H4 (cell line): ENCODE results near the gene FTH1. TPM values are rescaled to one million over a fixed set of nuclear protein-coding genes. Genes with fewer than 3 reads are reported as not detected.
"Not testable (repeated sequence)": the region's sequence is repeated elsewhere in the genome, so short reads cannot be mapped to it uniquely, and the experiment has no call there.

Source experiments
- DNase-seq: peaks from one replicate; pipeline ENCODE4 v3.0.0-alpha.2; 2015; ENCODE audit warnings: low spot score
- total RNA-seq: library from RNA; depleted of rRNA; stranded (reverse); fragments of >200 nt; shearing (Covaris generic); gene quantifications from 2 replicates; pipeline ENCODE4 v1.2.3, GENCODE V29; 2014

The FTH1 gene
- total RNA-seq, 1 experiment from 2014 or later = 1,264 TPM

DNA sequence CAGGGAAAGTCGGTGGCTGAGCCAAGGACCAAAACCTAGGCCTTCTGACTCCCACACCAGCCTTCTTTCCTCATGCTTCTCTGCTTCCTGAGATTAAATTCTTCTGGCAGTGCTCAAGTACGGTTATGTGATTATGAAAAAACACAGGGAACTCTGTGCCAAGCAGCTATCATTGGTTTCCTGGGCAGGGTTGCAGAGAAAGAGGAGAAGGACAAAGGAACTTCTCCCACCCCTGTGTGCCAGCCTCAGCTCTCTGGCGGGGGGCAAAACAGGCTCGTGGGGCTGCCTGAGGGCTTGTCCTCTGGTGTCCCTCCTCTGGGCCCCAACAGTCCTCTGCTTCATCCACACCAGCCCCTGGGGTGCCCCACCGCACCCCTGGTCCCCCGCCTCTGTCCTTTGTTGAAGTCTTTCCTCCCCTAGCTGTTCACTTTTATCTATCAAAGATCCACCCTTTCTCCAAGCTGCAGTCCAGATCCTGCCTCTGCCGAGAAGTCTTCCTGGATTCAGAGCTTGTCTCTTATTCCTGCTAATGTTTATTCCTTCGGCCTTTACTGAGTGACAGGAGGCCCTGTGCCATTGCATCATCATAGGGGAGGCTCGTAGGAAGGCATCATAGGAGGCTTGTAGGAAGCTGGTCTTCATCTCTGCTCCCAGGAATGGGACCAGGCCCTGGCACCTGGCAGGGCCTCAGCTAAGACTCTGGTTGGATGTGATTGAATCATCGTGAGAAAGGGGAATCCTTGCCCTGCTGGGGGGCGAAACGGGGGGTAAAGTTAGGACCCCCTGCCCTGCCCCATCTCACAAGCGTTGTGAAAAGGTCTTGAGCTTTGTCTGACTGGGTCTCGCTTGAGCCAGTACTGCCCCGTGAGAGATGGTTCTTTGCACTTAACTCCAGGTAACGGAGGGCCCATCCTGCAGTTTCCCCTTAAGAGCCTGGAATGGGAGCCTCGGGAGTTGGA is 11.5 kb upstream of the FTH1 start:
- DNase-seq = no peak

DNA sequence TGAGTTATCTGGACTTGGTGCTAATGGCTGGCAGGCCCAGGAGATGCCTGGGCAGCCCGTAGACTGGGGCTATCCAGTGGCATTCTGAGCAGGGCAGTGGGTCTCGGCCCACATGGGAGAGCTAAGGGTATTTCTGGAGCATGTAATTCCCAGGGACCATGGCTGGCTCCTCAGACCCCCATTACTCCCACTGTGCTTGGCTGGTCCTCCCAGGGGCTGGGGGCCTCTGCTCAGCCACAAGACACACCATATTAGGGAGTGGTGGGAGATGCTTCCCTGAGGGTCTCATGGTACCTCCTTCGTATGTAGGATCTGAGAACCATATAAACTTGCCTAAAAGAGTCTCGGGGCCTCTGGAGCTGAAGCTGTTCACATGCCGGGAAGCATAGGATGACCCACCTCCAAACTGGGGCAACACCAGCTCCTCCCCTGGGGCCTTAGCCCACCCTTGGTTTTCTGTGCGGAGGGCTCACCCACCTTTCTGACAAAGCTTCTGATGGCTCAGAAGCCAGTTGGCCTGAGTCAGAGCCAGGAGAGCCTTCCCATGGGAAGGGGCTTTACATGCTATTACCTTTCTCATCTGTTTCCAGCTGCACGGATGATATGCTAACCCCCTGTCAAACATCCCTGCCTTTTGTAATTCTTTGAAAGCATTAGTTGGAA is 9.5 kb upstream of the FTH1 start:
- DNase-seq = no peak

DNA sequence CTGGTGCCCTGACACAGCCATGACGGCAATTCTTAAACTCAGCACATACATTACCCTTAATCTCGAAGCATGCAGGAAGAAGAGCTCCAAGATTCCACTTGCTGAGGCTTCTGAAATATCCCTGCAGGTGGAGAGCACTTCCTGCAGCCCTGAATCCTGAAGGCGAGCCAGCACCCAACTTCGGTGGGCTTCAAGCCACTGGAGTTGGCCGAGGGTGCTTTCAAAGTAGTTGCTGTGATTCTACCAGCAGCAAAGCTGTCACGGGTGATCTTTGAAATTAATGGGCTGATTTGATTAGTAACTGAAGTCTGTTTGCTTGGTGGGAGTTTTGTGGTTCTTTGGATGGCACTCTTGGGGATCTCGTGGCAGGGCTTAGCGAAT is 9.0 kb upstream of the FTH1 start:
- no peak for DNase-seq

DNA sequence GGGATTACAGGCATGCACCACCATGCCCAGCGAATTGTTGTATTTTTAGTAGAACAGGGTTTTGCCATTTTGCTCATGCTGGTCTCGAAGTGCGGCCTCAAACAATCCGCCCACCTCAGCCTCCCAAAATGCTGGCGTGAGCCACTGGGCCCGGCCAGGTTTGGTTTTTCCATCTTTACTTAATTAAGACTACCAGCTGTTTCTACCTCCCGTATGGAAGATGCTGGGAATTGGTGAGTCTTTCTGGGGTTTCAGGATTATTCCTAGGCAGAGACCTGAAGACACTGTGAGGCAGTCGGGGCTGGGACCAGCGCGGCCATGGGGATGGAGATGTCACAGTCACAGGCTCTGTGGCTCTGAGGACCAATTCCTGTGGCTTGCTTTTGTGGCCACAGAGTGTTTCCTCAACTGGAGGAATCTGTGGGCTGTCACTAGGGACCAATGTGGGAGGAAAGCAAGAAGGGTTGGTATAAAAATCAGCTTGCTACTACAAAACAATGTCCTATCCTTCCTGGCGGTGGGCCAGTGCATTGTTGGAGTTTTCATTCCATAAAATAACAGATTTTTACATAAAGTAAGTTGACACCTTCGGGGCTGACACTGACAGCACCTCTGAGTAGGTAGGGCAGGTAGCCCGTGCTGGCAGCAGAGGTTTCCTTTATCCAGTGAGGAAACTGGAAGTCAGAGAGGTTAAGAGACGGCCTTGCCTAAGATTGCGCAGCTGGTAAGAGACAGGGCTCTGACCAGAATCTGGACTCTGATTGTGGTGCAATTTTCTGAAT is 8.4 kb upstream of the FTH1 start:
- no peak for DNase-seq

DNA sequence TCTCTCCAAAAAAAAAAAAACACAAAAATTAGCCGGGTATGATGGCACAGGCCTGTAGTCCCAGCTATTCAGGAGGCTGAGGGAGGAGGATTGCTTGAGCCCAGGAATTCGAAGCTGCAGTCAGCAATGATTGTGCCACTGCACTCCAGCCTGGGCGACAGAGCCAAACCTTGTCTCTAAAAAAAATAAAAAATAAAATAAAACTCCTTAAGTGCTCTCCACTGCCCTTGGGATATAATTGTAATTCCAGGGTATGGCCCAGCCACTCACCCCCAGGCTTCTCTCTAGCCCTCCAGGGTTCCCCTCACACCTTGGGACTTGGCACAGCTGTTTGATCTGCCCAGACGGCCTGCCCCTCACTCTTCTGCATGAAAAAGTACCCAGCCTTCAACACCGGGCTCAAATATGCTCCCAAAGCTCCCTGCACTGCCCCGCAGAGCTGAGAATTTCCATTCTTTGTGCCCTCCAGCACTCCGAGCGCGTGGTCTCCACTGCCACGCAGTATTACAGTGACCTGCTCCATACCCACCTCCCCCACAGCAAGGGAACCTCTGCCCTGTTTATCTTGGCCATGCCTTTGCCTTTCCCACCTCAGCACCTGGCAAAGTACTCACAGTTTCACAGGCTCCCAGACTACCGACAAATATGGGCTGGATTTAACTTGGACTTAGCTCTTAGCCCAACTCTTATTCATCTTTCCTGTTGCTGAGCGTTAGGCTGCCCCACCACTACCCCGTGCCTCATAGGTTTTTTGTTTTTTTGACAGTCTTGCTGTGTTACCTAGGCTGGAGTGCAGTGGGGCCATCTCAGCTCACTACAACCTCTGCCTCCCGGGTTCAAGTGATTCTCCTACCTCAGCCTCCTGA is 7.6 kb upstream of the FTH1 start:
- DNase-seq = no peak

DNA sequence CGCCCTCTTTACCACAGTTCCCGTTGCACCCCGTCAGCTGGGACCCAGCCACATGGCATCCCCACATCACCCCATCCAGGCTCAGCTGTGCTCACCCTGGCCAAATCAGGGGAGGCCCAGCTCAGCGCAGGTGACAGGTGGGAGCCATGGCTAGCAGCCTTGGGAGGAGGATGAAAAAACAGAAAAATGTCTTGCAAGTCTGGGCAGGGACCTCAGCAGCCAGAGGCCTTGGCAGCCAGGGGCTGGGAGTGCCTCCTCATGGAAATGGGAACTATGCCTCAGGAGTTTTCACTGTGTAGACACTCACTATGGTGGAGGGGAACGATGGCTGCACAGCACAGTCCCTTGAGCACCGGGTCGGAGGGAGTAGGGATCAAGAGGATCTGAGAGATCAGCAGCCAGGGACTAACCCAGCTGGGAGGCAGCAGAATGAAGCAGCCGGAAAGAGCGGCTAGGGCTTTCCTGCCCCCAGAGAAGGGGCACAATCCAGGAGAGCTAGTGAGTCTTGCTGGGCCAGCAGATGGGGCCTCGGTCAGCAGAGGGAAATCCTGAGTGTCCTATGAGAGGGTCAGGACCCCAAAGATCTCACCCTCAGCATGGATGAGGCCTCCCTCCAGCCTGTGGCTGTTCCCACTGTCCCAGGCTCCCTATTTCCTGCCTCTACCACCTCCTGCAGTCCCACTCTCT is 6.2 kb upstream of the FTH1 start:
- no peak for DNase-seq

DNA sequence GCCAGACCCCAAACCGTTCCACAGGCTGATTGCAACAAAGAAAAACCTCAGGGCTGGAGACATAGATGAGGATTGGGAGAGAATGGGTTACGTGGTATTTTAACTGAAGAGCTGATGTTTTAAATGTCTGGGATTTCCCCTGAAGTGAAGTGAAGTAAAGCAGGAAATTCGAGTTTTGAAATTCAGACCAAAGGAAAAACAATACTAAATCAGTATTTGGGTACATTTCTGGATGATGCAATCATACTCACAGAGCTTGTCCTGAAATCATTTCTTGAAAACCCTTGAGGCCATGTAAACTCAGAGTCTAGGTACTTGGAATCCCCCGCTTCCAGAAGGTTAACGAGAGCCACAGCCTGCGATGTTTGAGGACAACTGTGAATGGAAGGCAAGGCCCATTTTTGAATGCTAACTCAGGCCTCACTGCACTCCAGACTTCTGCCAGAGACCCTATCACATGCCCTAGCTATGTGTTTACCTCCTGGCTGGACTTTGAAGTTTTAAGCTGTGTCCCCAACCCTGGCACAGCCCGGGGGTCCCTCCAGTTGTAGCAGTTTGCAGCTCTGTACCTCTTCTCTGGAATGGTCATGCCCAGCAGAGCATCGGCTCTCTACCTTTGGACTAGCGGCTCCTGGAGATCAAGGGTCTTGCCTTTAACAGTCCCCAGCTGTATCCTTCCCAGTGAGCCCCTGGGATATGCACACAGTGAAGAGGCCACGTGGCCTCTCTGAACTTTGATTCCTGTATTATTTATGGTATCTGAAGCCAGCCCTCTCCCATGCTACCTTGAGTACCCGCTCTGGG is 5.4 kb upstream of the FTH1 start:
- DNase-seq = peak; percentile 69

DNA sequence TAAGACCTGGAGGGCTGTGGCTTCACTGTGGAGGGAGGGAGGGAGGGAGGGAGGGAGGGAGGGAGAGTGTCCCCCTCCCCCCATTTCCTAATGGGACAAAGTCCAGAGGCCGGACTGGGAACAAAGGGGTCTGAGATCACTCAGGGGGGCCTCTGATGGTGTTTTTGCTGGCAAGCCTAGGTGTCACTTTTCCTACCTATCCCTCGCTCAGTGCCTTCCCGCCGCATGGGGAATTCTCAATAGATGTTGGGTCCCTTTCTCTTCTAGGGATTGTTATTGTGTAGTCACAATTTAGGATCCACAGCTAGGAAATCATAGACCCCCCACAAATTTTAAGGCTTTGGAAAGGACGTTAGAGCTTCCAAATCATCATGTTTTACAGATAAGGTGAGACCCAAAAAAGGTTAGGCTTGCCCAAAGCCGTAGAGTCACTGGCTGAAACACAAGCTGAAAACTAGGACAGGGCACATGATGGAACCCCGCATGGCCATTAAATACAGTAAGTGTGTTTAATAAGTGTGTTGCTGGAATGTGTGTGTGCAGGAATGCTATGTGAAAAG is 4.8 kb upstream of the FTH1 start:
- DNase-seq = no peak

DNA sequence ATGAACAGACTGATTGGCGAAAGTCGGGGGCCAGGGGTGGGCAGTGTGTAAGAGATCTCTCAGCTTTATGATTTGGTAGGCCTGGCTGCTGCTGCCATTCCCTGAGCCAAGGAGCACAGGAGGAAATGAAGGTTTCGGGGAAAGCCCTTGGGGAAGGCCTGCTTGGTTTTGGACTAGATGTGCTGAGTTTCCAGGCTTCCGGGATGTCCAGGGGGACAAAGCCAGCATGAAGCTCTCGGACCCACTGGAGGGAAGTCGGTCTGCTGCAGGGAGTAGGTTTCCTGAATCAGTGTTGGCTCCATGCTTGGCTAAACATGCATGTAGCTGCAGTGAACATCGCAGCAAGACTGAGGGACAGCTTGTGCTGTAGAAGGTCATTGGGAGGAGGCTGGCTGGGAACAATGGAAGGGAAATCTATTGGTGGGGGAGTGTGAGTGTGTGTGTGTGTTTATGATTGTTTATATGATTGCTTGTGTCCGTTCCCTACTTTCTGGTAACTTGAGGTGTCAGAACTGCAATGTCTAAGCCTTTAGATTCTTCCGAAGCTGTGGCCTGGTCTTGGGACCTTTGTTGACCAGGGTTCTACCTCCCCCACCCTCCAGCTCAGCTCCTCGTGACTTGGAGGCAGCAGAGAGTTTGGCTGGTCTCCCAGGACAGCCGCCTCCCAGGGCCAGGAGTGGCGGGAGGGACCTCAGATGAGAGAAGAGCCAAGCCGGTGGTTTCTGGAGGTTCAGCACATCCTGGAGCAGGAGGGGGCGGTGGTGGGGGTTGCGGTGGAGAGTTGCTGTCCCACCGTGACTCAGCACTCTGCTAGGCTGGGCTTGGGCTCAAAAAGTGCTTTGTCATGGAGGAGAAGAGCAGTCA is 4.0 kb upstream of the FTH1 start:
- peak; percentile 99 for DNase-seq

DNA sequence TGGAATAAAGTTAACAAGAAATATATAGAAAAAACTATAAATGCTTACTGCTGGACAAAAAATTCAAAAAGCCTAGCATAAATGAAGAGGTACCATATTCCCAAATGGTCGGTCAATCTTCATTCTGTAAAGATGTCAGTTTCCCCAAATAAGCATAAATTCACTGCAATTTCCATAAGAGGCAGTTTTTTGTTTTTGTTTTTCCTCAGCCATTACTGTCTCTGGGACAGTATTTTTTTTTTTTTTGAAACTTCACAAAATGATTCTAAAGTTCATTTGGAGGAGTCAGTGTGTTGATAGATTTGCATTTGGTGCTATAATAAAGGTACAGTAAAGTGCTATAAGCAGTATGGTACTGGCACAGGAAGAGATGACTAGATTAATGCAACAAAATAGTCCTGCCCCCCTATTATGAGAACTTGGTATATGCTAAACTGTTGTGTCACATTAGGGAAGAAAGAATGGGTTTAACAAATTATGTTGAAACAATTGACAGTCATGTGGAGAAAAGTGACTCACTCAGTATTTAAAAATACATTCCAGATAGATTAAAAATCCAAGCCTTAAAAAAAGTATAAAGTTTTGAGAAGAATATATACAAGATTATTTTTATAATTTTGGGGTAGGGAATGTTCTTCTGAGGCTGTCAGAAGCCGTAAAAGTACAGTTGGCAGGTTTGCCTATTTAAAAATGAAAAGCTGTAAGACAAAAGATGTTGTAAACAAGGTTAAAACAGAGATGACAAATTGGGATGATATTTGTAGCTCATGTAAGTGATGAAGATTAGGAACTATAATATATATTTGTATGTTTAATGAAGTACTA is 2.6 kb upstream of the FTH1 start:
- DNase-seq = peak; percentile 44

DNA sequence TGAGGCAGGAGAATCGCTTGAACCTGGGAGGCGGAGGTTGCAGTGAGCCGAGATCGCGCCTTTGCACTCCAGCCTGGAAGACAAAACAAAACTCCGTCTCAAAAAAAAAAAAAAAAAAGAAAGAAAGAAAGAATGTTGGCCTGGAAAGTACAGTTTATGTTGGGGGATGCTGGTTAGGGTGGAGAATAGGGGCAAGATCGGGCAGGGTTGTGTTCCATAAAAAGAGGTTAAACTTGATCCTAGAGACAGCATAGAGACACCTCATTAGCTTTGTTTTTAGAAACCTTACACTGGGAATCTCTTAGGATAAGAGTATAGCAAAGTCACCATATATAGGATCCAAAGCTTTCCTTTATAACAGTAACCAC is 1.9 kb upstream of the FTH1 start:
- no peak for DNase-seq

DNA sequence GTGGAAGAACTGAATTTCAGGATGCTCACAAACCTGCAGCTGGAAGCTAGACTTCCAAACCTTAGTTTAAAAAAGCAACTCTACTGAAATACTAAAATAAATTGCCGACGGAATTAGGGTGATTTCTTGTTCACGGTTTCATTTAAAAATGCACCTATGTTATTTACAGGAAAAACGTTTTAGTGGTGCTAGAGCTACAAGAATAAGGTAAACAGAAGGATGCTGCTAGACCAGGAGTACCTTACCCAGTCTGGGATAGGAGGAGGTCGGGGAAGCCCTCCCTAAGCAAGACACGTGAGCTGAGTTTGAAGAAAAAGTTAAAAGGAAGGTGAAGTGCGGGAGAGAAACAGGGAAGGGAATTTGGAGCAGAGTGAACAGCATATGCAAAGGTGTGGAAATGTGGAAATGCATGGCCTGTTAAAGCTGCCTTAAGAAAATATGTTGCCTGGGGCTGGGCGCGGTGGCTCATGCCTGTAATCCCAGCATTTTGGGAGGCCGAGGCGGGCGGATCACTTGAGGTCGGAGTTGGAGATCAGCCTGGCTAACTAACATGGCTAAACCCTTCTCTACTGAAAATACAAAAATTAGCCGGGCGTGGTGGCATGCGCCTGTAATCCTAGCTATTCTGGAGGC is 1.4 kb upstream of the FTH1 start:
- DNase-seq = no peak

DNA sequence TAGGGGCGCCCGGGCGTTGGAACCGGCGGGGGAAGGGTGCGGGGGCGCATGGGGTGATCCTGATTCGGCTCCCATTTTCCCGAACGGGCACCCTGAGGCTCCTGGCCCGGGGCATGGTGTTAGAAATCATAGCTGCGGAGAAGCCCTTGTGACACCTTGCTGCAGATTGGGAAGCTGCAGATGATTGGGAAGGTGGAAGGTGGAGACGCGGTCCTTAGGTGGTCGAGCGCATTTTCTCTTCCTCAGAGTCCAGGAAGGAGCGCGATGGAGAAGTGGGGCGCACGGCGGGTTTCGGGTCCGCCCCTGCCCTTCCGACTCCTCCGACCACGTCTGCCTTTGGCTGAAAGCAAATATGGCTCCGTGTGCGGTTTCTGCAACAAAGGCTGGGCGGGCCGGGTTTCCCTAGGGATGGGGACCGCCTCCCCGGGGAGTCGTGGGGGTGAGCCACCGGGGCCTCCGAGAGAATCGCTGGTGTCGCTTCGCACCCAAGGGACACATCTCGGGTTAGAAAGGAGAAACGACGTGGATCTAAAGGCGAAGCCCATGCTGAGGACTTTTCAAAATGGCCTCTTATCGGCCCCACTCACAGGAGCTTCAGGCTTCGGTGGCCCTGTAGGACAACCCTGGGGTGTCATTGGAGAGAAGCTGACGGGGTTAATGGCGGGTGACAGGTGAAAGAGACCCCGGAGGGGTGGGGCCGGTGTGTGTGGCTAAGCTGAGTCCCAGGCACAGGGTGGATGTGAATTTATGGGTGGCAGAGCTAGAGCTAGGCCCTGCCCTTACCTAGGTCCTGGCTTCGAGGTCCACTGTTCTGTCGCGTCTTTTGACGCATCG is 707 bp upstream of the FTH1 start:
- DNase-seq = no peak

DNA sequence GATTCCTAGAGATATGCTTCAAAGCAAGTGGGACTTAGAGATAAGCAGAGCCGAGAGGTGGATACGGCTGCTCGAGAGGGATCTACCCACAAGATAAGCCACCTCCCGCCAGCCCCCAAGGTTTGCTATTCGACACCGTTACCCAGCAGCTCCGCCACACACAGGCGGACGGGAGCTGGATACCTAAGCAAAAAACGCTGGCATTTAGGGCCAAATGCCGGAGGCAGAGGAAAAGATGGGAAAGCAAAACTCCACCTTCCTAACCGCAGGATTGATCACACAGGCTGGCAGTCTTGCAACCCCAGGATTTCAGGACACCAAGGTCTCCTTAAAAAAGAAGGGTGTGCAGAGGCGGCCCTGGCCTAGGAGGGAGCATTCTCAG is 709 bp downstream of the FTH1 start:
- DNase-seq = peak; percentile 8

DNA sequence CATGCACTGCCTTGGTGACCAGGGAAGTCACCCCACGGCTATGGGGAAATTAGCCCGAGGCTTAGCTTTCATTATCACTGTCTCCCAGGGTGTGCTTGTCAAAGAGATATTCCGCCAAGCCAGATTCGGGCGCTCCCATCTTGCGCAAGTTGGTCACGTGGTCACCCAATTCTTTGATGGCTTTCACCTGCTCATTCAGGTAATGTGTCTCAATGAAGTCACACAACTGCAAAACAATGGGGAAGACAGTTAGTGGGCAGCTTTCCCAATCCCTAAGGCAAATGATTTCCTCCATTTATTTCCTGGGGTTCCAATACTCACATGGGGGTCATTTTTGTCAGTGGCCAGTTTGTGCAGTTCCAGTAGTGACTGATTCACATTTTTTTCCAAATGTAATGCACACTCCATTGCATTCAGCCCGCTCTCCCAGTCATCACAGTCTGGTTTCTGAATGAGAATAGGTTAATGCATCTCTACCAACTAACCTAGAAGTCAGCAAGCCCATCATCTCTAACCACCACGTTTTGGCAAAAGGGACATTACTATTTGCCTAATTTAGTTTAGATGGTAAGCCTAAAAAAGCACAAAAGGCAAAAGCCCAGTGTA is 2.7 kb downstream of the FTH1 start:
- not testable (repeated sequence) for DNase-seq

DNA sequence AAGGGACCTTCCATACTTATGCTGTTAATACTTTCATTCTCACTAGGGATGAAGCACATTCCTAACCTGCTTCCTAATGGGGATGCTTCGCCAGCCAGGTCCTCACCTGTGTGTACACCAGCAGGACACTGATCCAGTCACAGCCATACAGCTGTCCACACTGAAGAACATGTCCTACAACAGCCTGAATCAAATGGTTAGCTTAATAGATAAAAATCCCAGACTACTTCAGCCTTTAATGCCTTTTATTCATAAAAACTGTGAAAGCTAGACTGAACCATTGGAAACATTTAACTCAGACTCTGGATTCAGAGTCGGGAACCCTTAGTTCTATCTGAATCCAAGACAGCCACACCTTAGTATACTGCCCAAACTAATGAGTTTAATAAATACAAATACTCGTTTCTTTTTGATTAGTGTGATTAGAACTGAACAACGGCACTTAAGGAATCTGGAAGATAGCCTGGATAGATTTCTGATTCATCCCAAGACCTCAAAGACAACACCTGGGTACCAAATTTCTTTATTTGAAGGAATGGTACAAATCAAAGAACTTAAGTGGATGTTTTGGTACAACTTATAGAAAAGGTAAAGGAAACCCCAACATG is 3.3 kb downstream of the FTH1 start:
- DNase-seq = no peak
